Astrocyte of the spinal cord (primary cell): ENCODE data around the gene CHST12.
A peak's percentile ranks its signal among the peaks of the same experiment; 100 is the strongest.
"Not testable (repeated sequence)": the region's sequence is repeated elsewhere in the genome, so short reads cannot be mapped to it uniquely, and the experiment has no call there.

ENCODE experiments used
- DNase-seq: peaks from one replicate; pipeline ENCODE4 v3.0.0; 2011; ENCODE audit warnings: low read depth, low spot score
- H3K4me3 ChIP-seq: 2 replicates; pipeline ENCODE4 v1.5.1; 2011; ENCODE audit warnings: low read depth, mild to moderate bottlenecking, low read length, moderate library complexity
- in situ Hi-C: cut with HindIII; loops from 2 replicates; pipeline ENCODE4 v1.10.0; 2017; ENCODE audit warnings: low sequenced_read_pairs
- TF ChIP-seq, protein P1 (sequence below): IDR thresholded peaks from 2 replicates; pipeline ENCODE4 v1.5.1; 2012; ENCODE audit warnings: low read depth, mild to moderate bottlenecking, low read length, inconsistent platforms

CHST12 gene

GRCh38 chr7:2466675-2467074 lies 63.3 kb downstream of the CHST12 start:
- TF ChIP-seq, protein P1, sequence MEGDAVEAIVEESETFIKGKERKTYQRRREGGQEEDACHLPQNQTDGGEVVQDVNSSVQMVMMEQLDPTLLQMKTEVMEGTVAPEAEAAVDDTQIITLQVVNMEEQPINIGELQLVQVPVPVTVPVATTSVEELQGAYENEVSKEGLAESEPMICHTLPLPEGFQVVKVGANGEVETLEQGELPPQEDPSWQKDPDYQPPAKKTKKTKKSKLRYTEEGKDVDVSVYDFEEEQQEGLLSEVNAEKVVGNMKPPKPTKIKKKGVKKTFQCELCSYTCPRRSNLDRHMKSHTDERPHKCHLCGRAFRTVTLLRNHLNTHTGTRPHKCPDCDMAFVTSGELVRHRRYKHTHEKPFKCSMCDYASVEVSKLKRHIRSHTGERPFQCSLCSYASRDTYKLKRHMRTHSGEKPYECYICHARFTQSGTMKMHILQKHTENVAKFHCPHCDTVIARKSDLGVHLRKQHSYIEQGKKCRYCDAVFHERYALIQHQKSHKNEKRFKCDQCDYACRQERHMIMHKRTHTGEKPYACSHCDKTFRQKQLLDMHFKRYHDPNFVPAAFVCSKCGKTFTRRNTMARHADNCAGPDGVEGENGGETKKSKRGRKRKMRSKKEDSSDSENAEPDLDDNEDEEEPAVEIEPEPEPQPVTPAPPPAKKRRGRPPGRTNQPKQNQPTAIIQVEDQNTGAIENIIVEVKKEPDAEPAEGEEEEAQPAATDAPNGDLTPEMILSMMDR, result no peak
- H3K4me3 ChIP-seq, result no peak overlapping the region
- DNase-seq, result no peak
- in situ Hi-C loops, result no loop called here

- in situ Hi-C loops, result no loop called here
- H3K4me3 ChIP-seq, result no peak overlapping the region
- DNase-seq, result no peak
- TF ChIP-seq, protein P1, result no peak
These were observed 64.8 kb downstream of the CHST12 start for GRCh38 chr7:2468227-2468626.

DNA sequence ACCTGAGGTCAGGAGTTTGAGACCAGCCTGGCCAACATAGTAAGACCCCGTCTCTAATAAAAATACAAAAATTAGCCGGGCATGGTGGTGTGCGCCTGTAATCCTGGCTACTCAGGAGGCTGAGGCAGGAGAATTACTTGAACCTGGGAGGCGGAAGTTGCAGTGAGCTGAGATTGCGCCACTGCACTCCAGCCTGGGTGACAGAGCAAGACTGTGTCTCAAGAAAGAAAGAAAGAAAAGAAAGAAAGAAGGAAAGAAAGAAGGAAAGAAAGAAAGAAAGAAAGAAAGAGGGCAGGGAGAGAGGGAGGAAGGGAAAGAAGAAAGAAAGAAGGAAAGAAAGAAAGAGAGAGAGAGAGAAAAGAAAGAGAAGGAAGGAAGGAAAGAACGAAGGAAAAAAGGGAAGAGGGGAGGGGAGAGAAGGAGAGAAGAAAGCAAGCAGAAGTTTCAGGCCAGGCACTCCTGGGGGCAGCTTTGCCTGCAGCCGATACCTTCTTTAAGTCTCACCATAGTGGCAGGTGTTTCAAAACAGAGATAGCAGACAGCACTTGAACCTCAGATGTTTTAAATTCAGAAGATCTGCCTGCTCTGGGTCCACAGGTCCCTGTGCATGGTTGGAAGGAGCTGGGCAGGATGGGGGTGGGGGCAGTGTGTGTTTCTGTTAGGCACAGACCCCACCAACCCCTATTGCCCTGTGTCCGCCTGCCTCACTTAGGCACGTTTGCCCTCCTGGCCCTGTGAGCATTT lies 66.2 kb downstream of the CHST12 start:
- DNase-seq, H3K4me3 ChIP-seq, in situ Hi-C loops: not testable (repeated sequence)

DNA sequence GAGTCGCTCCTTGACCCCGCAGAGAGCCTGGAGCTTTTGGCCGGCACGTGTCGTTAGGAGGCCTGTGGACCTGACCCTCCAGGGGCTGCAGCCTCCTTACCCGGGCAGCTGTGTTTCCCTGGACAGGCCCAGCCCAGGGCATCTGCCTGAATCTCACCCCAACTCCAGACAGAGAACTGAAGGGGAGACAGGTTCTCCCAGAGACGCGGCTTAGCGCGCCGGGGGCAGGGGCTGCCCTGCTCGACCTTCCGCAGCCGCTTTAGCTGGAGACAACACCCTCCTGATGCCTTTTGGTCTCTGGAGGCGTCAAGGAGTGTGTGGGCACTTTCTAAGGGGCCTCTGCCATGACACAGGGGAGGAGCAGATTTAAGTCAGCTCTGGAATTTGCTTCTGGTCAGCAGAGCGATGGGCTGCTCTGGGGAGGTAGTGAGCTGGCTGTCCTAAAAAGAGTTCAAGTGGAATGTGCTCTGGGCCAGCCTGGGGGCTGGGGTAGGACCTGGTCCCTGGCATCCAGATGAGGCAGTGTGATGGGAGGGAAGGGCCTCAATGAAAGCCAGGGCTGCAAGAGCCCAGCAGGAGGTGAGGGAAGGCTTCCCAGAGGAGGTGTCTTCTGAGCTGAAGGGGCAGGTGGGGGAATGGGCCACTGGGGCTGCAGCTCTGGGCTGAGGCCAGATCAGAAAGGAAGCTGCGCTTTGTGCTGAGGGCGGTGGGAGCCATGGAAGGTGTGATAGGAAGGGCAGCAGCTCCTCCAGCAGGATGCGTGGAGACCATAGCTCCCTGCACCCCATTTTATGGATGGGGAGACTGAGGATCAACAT lies 67.0 kb downstream of the CHST12 start:
- H3K4me3 ChIP-seq, result no peak overlapping the region
- TF ChIP-seq, protein P1, result no peak
- in situ Hi-C loops, result no loop called here
- DNase-seq, result no peak

DNA sequence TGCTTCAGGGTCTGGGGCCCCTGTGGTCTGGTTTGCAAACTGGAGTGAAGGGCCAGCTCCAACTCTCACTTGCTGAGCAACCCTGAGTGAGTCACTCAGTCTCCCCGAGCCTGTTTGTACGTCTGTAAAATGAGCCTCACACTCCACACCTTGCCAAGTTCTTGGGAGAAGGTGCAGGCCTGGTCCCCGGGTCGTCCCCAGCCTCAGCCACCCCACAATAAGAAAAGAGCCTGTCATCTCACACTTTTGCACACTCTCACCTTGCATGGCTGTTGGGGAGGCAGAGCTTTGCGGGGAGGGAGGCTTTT lies 67.6 kb downstream of the CHST12 start:
- peak; percentile 59 for DNase-seq
- no peak overlapping the region for H3K4me3 ChIP-seq
- TF ChIP-seq, protein P1, result no peak
- in situ Hi-C loops, result no loop called here

- in situ Hi-C loops, result no loop called here
- H3K4me3 ChIP-seq, result no peak overlapping the region
- TF ChIP-seq, protein P1, result no peak
- peak; percentile 34 for DNase-seq
These were observed 68.0 kb downstream of the CHST12 start for GRCh38 chr7:2471396-2471795.

GRCh38 chr7:2472739-2473138 lies 69.3 kb downstream of the CHST12 start:
- no peak overlapping the region for H3K4me3 ChIP-seq
- in situ Hi-C loops, result no loop called here
- TF ChIP-seq, protein P1, result no peak
- DNase-seq, result no peak
